HCT116 (cell line): ENCODE measurements around the gene FKBP3. TPM values are rescaled to one million over a fixed set of nuclear protein-coding genes. Genes with fewer than 3 reads are reported as not detected.
"Not testable (repeated sequence)": the region's sequence is repeated elsewhere in the genome, so short reads cannot be mapped to it uniquely, and the experiment has no call there.

ENCODE experiments used
- ATAC-seq: fragments of 200-7000 bp; cut with Tn5 transposase; 2 replicates; pipeline ENCODE4 v1.9.1; 2020; ENCODE audit warnings: mild to moderate bottlenecking, moderate library complexity
- BruUV-seq: library from RNA; stranded (reverse); fragments of 400-500 nt; replicated peaks from 2 replicates; lab custom pipeline; 2021; lab: Mats Ljungman, UMichigan
- CTCF ChIA-PET: fragments of 300-600 bp; sonication (Branson Sonifier 250); formaldehyde crosslinking; loops from one replicate; lab custom pipeline; 2021; ENCODE audit warnings: antibody characterized with exemption; lab: Charles Lee
- POLR2A ChIA-PET: fragments of 300-600, 350-600 bp; sonication (Branson Sonifier 250); formaldehyde crosslinking; loops from one replicate; lab custom pipeline; 2021; ENCODE audit warnings: antibody characterized with exemption; lab: Charles Lee
- RAD21 ChIA-PET, 2 experiments: fragments of 300-600 bp; sonication (Branson Sonifier 250); formaldehyde crosslinking; loops; one replicate each; lab custom pipeline; 2023; ENCODE audit warnings: low total read pairs in 2 of 2; ENCODE audit not compliant: uncharacterized antibody in 2 of 2, unreplicated experiment in 2 of 2, low non-redundant PET in 1 of 2; lab: Charles Lee
- DNase-seq: peaks from one replicate; pipeline ENCODE4 v3.0.0-alpha.2; 2010; ENCODE audit warnings: low read depth, low spot score
- H2AFZ ChIP-seq: fragments of 200-600 bp; shearing (Covaris generic), sonication (generic); 2 replicates; pipeline ENCODE4 v1.6.1; 2017; ENCODE audit warnings: low read depth, mixed run types, mixed read lengths, antibody characterized with exemption, low read length; ENCODE audit not compliant: poor library complexity, severe bottlenecking
- H3K27ac ChIP-seq: 2 replicates; pipeline ENCODE4 v1.5.1; 2012; ENCODE audit warnings: low read depth, low read length
- H3K27me3 ChIP-seq: fragments of 200-600 bp; sonication (generic); 2 replicates; pipeline ENCODE4 v1.6.1; 2016; ENCODE audit warnings: mixed run types, low read length, mixed read lengths; ENCODE audit not compliant: insufficient read depth
- H3K36me3 ChIP-seq, 2 experiments: fragments of 200-500 bp in 1 of 2; fragments of 200-600 bp in 1 of 2; sonication (Bioruptor generic) in 1 of 2; sonication (generic) in 1 of 2; 2 replicates each; pipeline versions ENCODE4 v1.5.1 to v1.6.1; 2014 to 2016; ENCODE audit warnings: low read length in 2 of 2, inconsistent platforms in 1 of 2, mixed read lengths in 1 of 2, mixed run types in 1 of 2; ENCODE audit not compliant: insufficient read depth in 2 of 2, control insufficient read depth in 1 of 2
- H3K4me1 ChIP-seq, 2 experiments: fragments of 200-600 bp in 1 of 2; sonication (generic) in 1 of 2; 2 replicates each; pipeline versions ENCODE4 v1.5.1 to v1.6.1; 2012 to 2017; ENCODE audit warnings: low read length in 2 of 2, inconsistent platforms in 1 of 2, mild to moderate bottlenecking in 1 of 2, mixed read lengths in 1 of 2, mixed run types in 1 of 2, moderate library complexity in 1 of 2; ENCODE audit not compliant: insufficient read depth in 2 of 2, control insufficient read depth in 1 of 2
- H3K4me2 ChIP-seq: fragments of 200-600 bp; sonication (generic); 2 replicates; pipeline ENCODE4 v1.6.1; 2017; ENCODE audit warnings: mixed run types, low read length, mixed read lengths
- H3K4me3 ChIP-seq, 2 experiments: fragments of 200-600 bp in 1 of 2; sonication (generic) in 1 of 2; replicated peaks in 1 of 2; 2 replicates each; pipeline ENCODE4 v1.5.1; 2011 to 2016; ENCODE audit warnings: low read length in 2 of 2, control low read depth in 1 of 2, low read depth in 1 of 2, mild to moderate bottlenecking in 1 of 2, mixed read lengths in 1 of 2, mixed run types in 1 of 2
- H3K79me2 ChIP-seq: fragments of 200-600 bp; sonication (generic); 2 replicates; pipeline ENCODE4 v1.6.1; 2017; ENCODE audit warnings: mild to moderate bottlenecking, mixed run types, low read length, moderate library complexity, mixed read lengths; ENCODE audit not compliant: insufficient read depth
- H3K9ac ChIP-seq: fragments of 200-600 bp; sonication (generic); 2 replicates; pipeline ENCODE4 v1.6.1; 2016; ENCODE audit warnings: low read length, mixed read lengths
- H3K9me2 ChIP-seq: fragments of 200-600 bp; sonication (generic), shearing (Covaris generic); 2 replicates; pipeline ENCODE4 v1.6.1; 2017; ENCODE audit warnings: mixed run types, mild to moderate bottlenecking, moderate library complexity; ENCODE audit not compliant: insufficient read depth
- H3K9me3 ChIP-seq, 2 experiments: fragments of 200-500 bp in 1 of 2; fragments of 200-600 bp in 1 of 2; sonication (Bioruptor generic) in 1 of 2; sonication (generic) in 1 of 2; 2 replicates each; pipeline ENCODE4 v1.6.1; 2014 to 2017; ENCODE audit warnings: low read length in 2 of 2, mixed read lengths in 2 of 2, inconsistent platforms in 1 of 2, low read depth in 1 of 2, mild to moderate bottlenecking in 1 of 2, mixed run types in 1 of 2, moderate library complexity in 1 of 2; ENCODE audit not compliant: control insufficient read depth in 1 of 2, insufficient read depth in 1 of 2
- H4K20me1 ChIP-seq: fragments of 200-600 bp; sonication (generic), shearing (Covaris generic); 2 replicates; pipeline ENCODE4 v1.6.1; 2017; ENCODE audit warnings: mixed run types, mild to moderate bottlenecking, moderate library complexity; ENCODE audit not compliant: insufficient read depth
- intact Hi-C: fragments of 100-400 bp; cut with micrococcal nuclease; formaldehyde crosslinking; loops from 2 replicates; pipeline ENCODE4 v1.10.0; 2022
- total RNA-seq: library from RNA; stranded (reverse); gene quantifications from one replicate; pipeline ENCODE4 v1.2.1, GENCODE V29; 2021; ENCODE audit not compliant: unreplicated experiment
- TF ChIP-seq, protein P1 (sequence below), 3 experiments: fragments of 200-600 bp in 1 of 3; sonication (generic) in 1 of 3; IDR thresholded peaks in 2 of 3; conservative IDR thresholded peaks in 1 of 3; 2 replicates each; pipeline ENCODE4 v1.5.1; 2012 to 2017; ENCODE audit warnings: low read depth in 2 of 3, low read length in 2 of 3, antibody characterized with exemption in 1 of 3, borderline replicate concordance in 1 of 3, control low read depth in 1 of 3, mild to moderate bottlenecking in 1 of 3, mixed read lengths in 1 of 3, mixed run types in 1 of 3, moderate library complexity in 1 of 3; ENCODE audit not compliant: insufficient read depth in 1 of 3

The FKBP3 gene
- total RNA-seq, 1 experiment from 2014 or later: 67.8 TPM

DNA sequence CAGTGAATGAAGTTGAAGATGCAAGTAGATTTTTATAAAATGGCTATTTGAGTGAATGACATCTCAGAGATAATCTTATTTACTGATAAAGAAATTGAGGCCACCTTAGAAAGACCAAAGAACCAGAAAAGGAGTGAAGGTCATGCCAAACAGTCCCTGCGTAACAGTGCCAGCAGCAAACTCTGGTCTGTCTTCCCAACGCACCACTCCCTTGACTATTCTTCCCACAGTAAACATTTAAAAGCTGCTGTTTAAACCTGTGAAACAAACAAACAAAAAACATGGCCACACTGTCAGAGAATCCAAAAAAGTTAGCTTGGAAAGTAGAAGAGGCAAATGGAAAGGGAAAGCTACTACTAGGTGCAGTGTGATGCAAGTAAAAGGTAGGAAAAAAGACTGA is 51.9 kb downstream of the FKBP3 start (continued):
- TF ChIP-seq, protein P1, sequence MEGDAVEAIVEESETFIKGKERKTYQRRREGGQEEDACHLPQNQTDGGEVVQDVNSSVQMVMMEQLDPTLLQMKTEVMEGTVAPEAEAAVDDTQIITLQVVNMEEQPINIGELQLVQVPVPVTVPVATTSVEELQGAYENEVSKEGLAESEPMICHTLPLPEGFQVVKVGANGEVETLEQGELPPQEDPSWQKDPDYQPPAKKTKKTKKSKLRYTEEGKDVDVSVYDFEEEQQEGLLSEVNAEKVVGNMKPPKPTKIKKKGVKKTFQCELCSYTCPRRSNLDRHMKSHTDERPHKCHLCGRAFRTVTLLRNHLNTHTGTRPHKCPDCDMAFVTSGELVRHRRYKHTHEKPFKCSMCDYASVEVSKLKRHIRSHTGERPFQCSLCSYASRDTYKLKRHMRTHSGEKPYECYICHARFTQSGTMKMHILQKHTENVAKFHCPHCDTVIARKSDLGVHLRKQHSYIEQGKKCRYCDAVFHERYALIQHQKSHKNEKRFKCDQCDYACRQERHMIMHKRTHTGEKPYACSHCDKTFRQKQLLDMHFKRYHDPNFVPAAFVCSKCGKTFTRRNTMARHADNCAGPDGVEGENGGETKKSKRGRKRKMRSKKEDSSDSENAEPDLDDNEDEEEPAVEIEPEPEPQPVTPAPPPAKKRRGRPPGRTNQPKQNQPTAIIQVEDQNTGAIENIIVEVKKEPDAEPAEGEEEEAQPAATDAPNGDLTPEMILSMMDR (IDR thresholded peaks at IDR 0.05 in 2 of 3, conservative IDR thresholded peaks at IDR 0.05 in 1 of 3; ENCODE audit: borderline replicate concordance in 1 of 3, insufficient read depth in 1 of 3, low read depth in 2 of 3, low read length in 2 of 3): no peak

DNA sequence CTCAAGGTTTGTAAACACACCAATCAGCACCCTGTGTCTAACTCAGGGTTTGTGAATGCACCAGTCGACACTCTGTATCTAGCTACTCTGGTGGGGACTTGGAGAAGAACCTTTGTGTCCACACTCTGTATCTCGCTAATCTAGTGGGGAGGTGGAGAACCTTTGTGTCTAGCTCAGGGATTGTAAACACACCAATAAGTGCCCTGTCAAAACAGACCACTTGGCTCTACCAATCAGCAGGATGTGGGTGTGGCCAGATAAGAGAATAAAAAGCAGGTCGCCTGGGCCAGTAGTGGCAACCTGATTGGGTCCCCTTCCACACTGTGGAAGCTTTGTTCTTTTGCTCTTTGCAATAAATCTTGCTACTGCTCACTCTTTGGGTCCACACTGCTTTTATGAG is 53.2 kb downstream of the FKBP3 start:
- H2AFZ ChIP-seq, H3K9me3 ChIP-seq, H3K9ac ChIP-seq, DNase-seq, CTCF ChIA-PET, BruUV-seq, RAD21 ChIA-PET, H3K9me2 ChIP-seq, POLR2A ChIA-PET, H3K4me2 ChIP-seq, H3K27me3 ChIP-seq, ATAC-seq, H3K4me3 ChIP-seq, intact Hi-C loops, H3K27ac ChIP-seq, H3K36me3 ChIP-seq, H4K20me1 ChIP-seq: not testable (repeated sequence)
- Histone ChIP-seq H3K79me2 (peaks cover 22% of the 10 kb centered on the region), H3K4me1 (peaks cover 5 to 16% of the 10 kb centered on the region in 2 experiments; a peak in 3 of 4 replicates)

DNA sequence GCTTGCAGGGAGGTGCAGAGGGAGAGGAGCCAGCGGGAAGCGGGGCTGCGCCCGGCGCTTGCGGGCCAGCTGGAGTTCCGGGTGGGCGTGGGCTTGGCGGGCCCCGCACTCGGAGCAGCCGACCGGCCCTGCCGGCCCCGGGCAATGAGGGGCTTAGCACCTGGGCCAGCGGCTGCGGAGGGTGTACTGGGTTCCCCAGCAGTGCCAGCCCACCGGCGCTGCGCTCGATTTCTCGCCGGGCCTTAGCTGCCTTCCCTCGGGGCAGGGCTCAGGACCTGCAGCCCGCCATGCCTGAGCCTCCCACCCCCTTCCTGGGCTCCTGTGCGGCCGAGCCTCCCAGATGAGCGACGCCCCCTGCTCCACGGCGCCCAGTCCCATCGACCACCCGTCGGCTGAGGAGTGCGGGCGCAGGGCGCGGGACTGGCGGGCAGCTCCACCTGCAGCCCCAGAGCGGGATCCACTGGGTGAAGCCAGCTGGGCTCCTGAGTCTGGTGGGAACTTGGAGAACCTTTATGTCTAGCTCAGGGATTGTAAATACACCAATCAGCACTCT is 53.8 kb downstream of the FKBP3 start:
- H2AFZ ChIP-seq, H3K4me2 ChIP-seq, H3K9me3 ChIP-seq, H3K4me3 ChIP-seq, H3K9ac ChIP-seq, H3K27ac ChIP-seq, H3K36me3 ChIP-seq, CTCF ChIA-PET, DNase-seq, H3K9me2 ChIP-seq, intact Hi-C loops, BruUV-seq, H3K27me3 ChIP-seq, H4K20me1 ChIP-seq, POLR2A ChIA-PET, RAD21 ChIA-PET, ATAC-seq: not testable (repeated sequence)
- peaks cover 5 to 14% of the 10 kb centered on the region in 2 experiments; a peak in 3 of 4 replicates for H3K4me1 ChIP-seq
- H3K79me2 ChIP-seq: peaks cover 16% of the 10 kb centered on the region
